Activated T-cell treated with anti-CD3 and anti-CD28 coated beads, Interleukin-2, amount 50 U/mL, for 48 hours (primary cell): ENCODE results near the gene PACSIN2.
A peak's percentile ranks its signal among the peaks of the same experiment; 100 is the strongest.
"Not testable (repeated sequence)": the region's sequence is repeated elsewhere in the genome, so short reads cannot be mapped to it uniquely, and the experiment has no call there.

ENCODE experiments used
- DNase-seq, 2 experiments: peaks; one replicate each; pipeline ENCODE4 v3.0.0-alpha.2; 2020

The PACSIN2 gene

GRCh38 chr22:43009444-43009843 lies 5.5 kb downstream of the PACSIN2 start:
- DNase-seq, result no peak

- DNase-seq, result no peak
Observed at GRCh38 chr22:43008921-43009320, 6.0 kb downstream of the PACSIN2 start.

GRCh38 chr22:43008509-43008908 lies 6.4 kb downstream of the PACSIN2 start:
- no peak for DNase-seq

- DNase-seq, result no peak
Observed at GRCh38 chr22:43007519-43008102, 7.3 kb downstream of the PACSIN2 start.

GRCh38 chr22:43006753-43007152 lies 8.2 kb downstream of the PACSIN2 start:
- DNase-seq, result no peak

GRCh38 chr22:43006016-43006505 lies 8.9 kb downstream of the PACSIN2 start:
- no peak for DNase-seq

GRCh38 chr22:43005106-43005505 lies 9.8 kb downstream of the PACSIN2 start:
- DNase-seq, result no peak

GRCh38 chr22:43004362-43005035 lies 10.4 kb downstream of the PACSIN2 start:
- no peak for DNase-seq

GRCh38 chr22:43002202-43002586 lies 12.8 kb downstream of the PACSIN2 start:
- DNase-seq, result no peak

GRCh38 chr22:43001271-43002201 lies 13.4 kb downstream of the PACSIN2 start:
- DNase-seq, result no peak

GRCh38 chr22:43000441-43001175 lies 14.3 kb downstream of the PACSIN2 start:
- peak; percentile 61 to 73 for DNase-seq

GRCh38 chr22:42997582-42998090 lies 17.3 kb downstream of the PACSIN2 start:
- DNase-seq, result no peak

GRCh38 chr22:42996646-42997365 lies 18.1 kb downstream of the PACSIN2 start:
- DNase-seq, result no peak

GRCh38 chr22:42995654-42996053 lies 19.3 kb downstream of the PACSIN2 start:
- not testable (repeated sequence) for DNase-seq

- DNase-seq, result no peak
Observed at GRCh38 chr22:42994917-42995562, 19.9 kb downstream of the PACSIN2 start.

GRCh38 chr22:42994276-42994916 lies 20.6 kb downstream of the PACSIN2 start:
- DNase-seq, result no peak

GRCh38 chr22:42993651-42994275 lies 21.2 kb downstream of the PACSIN2 start:
- DNase-seq, result no peak

GRCh38 chr22:42992886-42993479 lies 22.0 kb downstream of the PACSIN2 start:
- DNase-seq, result no peak

- no peak for DNase-seq
Observed at GRCh38 chr22:42992092-42992491, 22.9 kb downstream of the PACSIN2 start.
